HG03159 (cell line): ENCODE results near the gene PSEN1.

Source experiments
- ATAC-seq: cut with Tn5 transposase; IDR thresholded peaks from one replicate; pipeline ENCODE4 v1.9.1; 2021; ENCODE audit warnings: mild to moderate bottlenecking, moderate library complexity; ENCODE audit not compliant: unreplicated experiment

PSEN1 gene

DNA sequence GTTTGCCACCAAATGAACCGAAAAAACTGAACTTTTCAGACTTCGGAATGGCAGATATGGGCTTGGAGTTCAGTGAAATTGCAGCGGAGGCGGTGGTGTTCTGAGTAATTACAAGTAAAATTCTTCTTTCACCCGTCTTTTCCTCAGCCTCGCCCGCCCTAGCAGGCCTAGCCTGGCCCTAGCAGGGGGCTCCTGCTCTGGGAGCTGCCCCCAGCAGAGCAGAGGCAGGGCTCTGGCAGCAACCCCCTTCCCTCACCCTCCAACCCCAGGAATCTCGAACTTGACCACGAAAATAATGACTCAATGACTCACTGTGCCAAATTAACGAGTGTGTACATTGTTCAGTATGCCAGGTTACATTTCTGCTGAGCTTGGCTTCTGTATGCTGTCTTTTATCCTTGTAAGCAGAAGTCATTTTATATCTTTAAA is 102.1 kb downstream of the PSEN1 start:
- ATAC-seq = no peak

DNA sequence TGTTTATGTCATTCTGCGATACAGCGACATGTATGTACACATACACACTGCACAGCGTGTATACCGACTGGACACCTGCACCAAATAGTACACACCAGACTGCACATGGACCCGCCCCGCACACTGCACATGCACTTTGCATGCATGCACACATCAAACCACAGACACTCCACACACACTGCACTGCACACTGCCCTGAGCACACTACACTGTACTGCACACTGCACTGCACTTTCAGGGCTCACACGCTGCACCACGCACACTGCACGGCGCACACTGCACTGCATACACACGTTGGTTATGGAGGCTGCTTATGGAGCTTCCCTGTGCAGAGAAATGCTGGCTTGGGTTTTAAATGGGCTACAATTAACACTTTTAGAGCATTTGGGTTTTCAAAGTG is 102.6 kb downstream of the PSEN1 start:
- no peak for ATAC-seq

DNA sequence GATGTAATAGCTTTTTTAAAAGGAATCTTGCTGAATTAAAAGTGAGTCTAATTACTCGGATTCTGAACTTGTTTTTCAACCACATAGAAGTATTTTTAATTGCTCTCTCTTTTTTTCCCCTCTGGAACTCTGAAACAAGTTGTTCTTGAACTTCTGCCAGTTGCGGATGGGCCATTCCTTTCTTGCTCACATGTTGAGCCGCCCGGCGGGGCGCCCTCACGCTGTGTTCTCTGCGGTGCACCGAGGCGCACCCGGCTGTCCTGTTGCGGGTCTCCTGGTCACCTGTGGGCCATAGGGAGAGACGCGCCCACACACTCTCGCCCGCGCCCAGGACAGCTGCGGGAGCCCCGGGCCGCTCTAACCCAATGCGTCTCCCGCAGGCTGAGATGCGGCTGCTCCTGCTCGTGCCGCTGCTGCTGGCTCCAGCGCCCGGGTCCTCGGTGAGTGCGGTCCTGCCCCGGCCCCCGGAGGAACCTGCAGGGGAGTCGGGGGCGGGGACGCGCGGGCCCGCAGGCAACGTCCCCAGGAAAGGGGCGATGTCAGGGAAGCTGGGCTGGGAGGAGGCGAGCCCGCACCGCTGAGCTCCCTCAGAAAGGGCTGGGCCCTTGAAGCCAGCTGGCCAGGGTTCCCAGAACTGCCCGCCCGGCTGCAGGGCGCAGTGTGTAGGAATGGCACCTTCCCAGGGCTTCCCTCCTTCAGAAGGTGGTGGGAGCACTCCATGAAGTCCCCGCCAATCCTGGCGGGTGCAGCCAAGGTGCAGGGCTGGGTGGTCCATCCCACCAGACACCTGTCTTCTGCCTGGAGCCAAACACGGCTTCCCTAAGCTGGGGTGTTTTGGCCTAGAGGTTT is 103.3 kb downstream of the PSEN1 start:
- no peak for ATAC-seq

DNA sequence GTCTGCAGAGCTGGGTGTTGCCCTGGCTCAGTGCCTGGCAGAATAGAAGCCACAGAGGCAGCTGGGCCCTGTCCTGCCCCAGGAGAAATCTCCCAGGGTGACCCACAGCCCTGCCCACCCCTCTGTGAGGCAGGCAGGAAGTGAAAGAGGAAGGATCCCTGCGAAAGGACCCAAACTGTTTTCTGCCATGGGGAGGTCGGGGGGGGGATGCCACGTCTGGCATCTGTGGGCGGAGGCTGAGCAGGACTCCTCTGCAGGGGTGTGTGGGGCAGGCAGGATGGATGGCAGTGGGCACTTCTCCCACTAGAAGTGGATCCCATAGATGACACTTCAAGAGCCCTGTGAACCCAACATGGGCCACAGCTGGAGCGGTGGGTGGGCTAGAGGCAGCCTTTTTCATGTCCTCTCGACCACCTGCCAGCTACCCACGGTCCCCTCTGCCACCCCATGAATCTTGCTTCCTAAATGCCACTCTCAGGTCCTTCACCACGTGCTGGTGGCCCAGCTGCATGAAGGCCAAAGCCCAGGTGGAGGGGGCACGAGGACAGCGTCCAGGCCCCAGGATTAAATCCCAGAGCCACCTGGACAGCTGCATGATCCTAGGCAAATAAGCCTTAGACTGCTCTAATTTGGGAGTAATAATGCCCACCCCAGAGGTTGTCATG is 104.6 kb downstream of the PSEN1 start:
- ATAC-seq = no peak

DNA sequence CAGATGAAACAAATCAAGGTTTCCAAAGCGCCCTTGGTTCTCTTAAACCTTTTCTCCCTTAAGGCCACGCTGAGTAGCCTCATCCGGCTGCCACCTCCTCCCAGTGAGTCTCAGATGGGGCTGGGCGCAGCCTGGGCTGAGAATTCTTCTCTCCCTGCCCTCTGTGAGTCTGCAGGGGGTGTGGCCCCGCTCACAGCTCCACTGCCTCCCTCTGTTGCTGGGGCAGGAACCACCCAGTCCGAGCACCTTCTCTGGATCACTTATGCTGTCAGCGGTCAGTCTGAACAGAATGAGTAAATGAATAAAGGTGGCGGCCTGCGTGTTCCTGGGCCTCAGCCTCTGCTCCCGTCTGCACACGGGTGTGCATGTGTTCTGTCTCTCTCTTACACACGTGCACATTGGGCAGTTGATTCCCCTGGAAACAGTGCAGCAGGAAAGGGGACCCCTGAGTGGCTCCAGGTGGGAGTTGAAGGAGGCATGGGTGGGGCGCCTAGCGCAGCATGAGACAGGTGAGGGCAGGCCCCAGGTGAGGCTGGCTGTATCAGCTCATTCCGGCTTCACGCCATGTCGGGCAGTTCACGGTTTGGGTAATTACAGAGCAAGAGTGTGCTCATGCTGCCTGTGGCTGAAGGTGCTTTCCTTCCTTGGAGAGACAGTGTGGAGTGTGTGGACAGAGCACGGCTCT is 105.3 kb downstream of the PSEN1 start:
- no peak for ATAC-seq

DNA sequence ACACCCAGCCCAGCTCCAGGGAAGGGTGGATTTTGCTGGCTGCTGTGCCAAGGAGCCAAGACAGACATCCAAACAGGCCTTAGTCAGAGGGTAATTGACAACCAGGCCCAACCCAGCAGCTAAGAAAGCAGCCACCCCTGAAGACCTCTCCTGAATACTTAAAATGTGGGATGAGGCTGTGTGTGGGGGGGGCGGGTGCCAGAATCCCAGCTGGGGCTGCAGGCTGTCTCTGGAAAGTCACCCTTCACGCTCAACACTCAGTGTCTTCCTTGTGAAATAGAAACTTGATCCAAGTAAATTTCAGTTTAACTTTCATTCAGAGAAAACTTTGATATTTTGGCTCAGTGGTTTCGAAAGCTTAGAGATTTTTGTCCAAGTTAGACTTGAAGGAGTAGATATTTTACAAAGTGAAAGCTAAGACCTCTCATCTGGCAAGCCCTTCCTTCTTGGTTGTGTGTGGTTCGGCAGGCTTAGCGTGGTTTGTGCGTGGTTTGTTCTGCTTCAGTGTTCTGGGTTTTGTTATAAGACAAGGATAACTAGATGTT is 106.1 kb downstream of the PSEN1 start:
- no peak for ATAC-seq

DNA sequence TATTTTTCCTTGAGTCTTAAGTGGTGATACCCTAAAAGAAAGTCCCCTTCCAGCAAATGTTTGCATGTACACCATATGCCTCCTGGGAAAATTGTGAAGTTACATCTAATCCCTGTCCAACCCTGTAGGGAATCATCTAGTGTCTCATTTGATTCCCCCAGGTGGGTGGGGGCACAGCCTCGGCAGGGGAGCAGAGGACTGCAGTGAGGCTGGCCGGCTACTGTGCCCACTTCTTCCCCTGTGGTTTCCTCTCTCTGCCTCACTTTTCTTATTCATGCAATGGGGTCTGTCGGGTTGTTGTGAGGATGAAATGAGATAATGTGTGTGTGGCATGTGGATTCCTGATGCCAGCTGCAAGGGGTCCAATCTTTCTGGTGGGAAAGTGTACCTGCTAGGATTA is 107.0 kb downstream of the PSEN1 start:
- no peak for ATAC-seq

DNA sequence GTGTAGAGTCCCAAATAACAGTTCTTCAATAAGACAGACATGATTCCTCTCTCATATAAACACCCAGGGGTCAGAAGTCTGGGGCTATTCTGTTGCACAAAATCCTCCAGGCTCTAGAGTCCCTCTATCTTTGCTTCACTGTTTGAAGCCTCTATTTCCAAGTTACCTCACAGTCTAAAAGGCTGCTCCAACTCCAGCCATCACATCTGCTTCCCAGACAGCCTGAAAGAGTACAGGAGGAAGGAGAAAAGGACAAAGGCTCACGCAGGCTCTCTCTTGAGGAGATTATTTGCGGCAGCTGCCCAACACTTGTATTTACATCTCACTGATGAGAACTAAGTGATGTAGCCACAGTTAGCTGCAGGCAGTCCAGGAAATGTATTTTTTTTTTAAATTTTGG is 107.4 kb downstream of the PSEN1 start:
- no peak for ATAC-seq

DNA sequence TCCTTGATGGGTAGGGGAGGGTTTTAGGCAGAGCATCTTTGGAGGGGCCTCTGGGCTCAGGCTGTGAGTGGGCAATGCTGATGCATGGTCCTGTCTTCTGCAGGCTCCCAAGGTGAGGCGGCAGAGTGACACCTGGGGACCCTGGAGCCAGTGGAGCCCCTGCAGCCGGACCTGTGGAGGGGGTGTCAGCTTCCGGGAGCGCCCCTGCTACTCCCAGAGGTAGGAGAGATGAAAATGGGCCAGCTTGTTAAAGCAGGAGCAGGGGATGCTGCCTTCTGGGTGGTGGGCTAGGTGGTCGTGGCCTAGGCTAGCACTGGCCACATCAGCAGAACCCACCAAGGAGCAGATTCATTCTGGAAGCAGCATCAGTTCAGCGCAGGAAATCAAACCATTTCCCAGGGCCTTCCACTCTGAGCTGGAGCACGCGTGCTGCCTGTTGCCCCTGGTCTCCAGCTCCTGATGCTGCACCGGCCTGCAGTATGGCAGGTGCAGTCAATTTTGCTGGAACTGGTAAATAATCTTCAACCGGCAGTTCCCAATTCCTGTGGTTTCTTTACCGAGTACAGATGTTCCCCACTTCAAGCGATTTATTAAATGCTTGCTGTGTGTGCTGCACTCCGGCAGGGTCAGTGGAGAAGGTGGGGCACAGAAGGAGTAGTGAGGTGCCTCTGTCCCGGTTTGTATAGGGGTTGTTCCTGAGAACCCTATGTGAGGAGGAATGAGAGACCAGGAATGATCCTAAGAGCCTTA is 108.4 kb downstream of the PSEN1 start:
- ATAC-seq = no peak

DNA sequence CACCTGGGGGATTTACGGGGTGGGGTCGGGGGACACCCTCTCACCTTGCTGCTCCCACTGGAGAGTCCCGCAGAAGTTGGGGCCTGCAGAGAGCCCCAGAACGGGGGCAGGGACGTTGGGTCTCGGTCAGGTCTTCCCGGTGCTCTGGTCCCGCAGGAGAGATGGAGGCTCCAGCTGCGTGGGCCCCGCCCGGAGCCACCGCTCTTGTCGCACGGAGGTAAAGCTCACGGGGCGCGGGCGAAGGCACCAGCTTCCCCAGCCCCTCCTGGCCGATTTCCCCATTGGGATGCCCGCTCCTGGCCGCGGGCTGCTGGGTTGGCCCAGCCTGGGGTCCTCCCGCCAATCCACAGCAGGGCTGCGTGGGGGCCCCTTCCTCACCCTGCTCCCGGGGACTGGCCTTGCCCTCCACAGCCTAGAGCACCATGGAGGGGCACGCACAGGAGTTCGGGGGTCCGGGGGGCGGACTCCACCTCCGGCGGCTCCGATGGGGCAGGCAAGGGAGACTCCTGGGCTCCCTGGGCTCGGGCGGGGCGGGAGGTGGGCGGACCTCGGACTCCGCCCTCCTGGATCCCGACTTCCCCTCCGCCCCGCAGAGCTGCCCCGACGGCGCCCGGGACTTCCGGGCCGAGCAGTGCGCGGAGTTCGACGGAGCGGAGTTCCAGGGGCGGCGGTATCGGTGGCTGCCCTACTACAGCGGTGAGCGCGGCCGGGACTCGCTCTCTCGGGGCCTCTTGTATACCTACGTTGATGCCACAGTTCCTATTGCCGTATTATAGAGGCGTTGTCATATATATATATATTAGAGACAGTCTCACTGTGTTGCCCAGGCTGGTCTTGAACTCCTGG is 109.4 kb downstream of the PSEN1 start:
- ATAC-seq = peak; percentile 56

DNA sequence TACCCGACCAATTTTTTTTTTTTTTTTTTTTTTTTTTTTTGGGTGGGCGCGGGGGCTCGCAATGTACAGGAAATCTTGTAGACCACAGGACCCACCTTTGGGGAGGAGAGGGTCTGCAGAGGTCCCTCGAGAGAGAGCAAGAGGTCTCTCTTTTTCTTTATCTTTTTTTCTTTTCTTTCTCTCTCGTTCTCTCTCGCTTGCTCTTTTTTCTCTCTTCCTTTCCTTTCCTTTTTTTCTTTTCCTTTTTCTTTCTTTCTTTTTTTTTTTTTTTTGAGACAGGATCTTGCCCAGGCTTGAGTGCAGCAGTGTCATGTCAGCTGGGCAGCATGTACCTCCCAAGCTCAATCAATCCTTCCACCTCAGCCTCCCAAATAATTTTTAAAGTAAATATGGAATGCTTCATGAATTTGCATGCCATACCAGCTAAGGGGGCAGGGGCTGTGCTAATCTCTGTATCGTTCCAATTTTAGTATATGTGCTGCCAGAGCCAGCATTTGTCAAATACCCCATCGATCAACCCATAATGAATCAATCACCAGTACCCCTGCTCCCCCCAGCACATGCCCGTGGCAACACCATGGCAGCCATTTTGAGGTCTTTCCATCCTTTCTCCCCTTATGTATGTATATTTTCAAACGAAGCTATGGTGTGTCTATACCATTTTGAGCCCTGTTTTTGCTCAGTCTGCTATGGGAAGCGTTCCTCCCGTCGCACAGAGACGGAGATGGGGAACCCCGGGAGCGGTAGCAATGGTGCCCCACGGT is 110.3 kb downstream of the PSEN1 start:
- ATAC-seq = no peak

DNA sequence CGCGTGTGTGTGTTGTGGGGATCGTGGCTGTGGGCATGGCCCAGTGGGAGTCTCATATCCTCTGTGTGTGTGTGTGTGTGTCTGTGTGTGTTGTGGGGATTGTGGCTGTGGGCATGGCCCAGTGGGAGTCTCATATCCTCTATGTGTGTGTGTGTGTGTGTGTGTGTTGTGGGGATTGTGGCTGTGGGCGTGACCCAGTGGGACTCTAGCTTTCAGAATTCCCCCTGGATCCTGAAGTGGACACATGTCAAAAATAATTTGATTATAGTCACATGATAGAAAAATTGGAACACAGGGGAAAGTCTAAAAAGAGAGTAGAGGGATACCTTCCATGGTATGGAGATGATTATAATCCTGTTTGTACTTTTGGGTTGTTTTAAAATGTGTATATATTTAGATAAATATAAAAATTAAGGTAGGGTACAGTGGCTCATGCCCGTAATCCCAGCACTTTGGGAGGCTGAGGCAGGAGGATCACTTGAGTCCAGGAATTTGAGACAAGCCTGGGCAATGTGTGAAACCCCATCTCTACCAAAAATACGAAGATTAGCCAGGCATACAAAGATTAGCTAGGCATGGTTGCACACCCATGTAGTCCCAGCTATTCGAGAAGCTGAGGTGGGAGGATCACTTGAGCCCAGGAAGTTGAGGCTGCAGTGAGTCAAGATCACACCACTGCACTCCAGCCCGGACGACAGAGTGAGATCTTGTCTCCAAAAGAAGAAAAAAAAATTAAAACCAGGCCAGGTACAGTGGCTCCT is 112.0 kb downstream of the PSEN1 start:
- ATAC-seq = no peak

DNA sequence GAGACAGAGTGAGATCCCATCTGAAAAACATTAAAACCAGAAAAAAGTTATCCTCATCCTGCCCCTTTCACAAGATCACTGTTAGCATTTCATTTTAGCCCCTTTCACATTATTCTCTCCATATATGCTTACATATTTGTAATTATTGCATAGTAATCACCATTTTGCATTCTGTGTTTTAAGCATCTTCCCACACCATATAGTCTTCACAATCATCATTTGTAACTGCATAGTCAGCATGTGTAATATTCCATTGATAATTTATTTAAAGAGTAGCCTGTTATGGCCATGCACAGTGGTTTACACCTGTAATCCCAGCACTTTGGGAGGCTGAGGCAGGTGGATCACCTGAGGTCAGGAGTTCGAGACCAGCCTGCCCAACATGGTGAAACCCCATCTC is 112.8 kb downstream of the PSEN1 start:
- no peak for ATAC-seq

DNA sequence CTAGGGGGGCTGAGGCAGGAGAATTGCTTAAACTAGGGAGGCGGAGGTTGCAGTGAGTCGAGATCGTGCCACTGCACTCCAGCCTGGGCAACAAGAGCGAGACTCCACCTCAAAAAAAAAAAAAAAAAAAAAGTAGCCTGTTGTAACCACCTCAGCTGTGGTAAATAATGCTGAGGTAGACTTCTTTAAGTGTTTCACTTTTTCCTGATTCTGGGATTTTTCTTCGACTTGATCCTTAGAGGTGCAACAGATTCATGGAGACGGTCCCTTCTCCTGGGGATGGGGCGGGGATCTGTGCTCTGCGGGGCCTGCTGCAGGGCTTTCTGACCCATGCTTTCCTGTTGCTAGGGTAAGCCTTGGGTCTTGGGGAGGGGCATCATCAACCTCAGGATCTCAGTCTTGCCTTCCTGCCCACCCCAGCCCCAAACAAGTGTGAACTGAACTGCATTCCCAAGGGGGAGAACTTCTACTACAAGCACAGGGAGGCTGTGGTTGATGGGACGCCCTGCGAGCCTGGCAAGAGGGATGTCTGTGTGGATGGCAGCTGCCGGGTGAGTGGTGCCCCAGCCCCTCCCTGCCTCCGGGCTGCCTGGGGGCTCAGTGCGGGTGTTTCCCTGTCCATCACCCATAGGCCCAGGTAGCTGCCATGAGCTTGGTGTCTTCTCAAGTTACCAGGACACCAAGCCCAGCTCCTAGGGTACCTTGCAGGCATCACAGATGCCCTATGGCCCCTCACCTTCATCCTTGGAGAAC is 113.4 kb downstream of the PSEN1 start:
- ATAC-seq = no peak

DNA sequence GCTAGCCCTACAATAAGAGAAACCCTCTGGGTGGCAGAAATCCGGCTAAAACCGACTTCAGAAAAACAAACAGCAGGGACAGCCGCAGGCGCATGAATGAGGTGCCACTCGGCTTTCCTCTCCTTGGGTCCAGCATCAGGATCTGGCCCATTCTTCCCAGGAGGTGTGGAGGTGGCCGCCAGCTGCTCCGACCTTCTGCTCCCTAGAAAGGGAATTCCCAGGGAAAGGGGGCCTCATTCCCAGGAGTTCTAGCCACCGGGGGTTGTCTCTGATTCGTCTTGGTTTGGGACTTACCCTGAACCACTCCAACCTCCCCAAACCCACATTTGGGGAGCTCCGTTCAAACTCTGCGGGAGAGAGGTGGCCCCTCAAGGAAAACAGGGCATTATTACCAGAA is 114.0 kb downstream of the PSEN1 start:
- no peak for ATAC-seq

DNA sequence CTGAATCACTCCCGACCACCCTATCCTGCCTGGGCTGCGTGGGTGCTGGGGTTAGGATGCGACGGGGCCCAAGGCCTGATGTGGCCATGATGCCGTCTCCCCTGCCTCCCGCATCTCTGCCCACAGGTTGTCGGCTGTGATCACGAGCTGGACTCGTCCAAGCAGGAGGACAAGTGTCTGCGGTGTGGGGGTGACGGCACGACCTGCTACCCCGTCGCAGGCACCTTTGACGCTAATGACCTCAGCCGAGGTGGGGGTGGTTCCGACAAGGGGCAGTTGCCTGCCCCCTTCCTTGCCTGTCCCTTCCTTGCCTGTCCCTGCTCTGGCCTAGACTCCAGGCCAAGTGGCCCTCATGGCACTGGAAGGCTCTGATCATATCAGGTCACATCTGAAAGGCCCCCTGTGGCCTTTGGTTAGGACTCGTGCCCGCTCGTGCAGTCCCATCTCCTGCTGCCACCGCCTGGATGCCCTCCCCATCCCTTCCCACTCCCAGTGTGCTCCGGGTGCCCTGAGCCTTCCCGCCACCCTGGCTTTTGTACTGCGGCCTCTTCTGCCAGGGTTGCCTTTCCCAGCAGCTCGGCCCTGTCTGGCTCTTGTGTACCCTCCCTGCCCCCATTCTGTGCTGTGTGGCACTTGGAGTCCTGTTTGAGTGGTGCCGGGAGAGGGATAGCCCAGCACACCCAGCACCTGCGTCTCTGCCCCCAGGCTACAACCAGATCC is 114.6 kb downstream of the PSEN1 start:
- no peak for ATAC-seq

DNA sequence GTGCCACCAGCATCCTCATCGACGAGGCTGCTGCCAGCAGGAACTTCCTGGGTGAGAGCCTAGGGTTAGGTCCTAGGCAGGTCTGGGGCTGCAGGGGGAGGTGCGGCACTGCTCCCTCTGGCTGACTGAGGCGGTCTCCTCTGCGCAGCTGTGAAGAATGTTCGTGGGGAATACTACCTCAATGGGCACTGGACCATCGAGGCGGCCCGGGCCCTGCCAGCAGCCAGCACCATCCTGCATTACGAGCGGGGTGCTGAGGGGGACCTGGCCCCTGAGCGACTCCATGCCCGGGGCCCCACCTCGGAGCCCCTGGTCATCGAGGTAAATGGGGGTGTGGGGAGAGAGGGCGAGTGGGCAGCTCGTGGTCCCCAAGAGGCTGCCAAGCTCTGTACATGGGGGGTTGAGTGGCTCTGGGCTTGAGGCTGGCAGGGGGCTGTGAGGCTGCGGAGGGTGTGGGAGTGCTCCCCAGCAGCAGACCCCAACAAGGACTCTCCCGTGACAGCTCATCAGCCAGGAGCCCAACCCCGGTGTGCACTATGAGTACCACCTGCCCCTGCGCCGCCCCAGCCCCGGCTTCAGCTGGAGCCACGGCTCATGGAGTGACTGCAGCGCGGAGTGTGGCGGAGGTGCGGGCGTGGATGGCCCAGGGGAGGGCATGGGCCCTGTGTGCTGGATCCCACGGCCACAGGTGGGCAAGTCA is 115.4 kb downstream of the PSEN1 start:
- ATAC-seq = no peak
